Activated T-cell treated with anti-CD3 and anti-CD28 coated beads, Interleukin-2, amount 50 U/mL, for 24 hours (primary cell): Measurements from ENCODE around the gene CCDC88C.

ENCODE experiments used
- DNase-seq: peaks from one replicate; pipeline ENCODE4 v3.0.0-alpha.2; 2020
- H3K27ac Mint-ChIP-seq: 2 replicates; pipeline ENCODE4 v1.8.0; 2020; ENCODE audit warnings: mild to moderate bottlenecking, mixed read lengths
- H3K27me3 Mint-ChIP-seq: 2 replicates; pipeline ENCODE4 v1.8.0; 2020; ENCODE audit warnings: mixed read lengths
- H3K36me3 Mint-ChIP-seq: 2 replicates; pipeline ENCODE4 v1.8.0; 2020; ENCODE audit warnings: low read depth, mixed read lengths
- H3K4me1 Mint-ChIP-seq: 2 replicates; pipeline ENCODE4 v1.8.0; 2020; ENCODE audit warnings: low read depth, mixed read lengths
- H3K4me3 Mint-ChIP-seq: 2 replicates; pipeline ENCODE4 v1.8.0; 2020; ENCODE audit warnings: mild to moderate bottlenecking, moderate library complexity, mixed read lengths
- H3K9me3 Mint-ChIP-seq: 2 replicates; pipeline ENCODE4 v1.8.0; 2020; ENCODE audit warnings: mixed read lengths

Gene CCDC88C

GRCh38 chr14:91333650-91334039 lies 84.0 kb downstream of the CCDC88C start:
- no peak overlapping the region for H3K4me3 Mint-ChIP-seq

GRCh38 chr14:91332986-91333649 lies 84.5 kb downstream of the CCDC88C start:
- Mint-ChIP-seq H3K36me3 (peaks cover 95% of the 10 kb centered on the region), H3K27me3 (no peaks in the 10 kb centered on the region), H3K27ac (peak overlapping the region; percentile 77), H3K4me1 (peaks cover 72% of the 10 kb centered on the region), H3K9me3 (no peaks in the 10 kb centered on the region), H3K4me3 (no peak overlapping the region)
- DNase-seq: no peak

More at GRCh38 chr14:91333650-91334039, 84.0 kb downstream of the CCDC88C start:
- Mint-ChIP-seq H3K27ac (peak overlapping the region; percentile 63), H3K4me1 (peaks cover 68% of the 10 kb centered on the region), H3K27me3 (no peaks in the 10 kb centered on the region), H3K36me3 (peaks cover 96% of the 10 kb centered on the region), H3K9me3 (no peaks in the 10 kb centered on the region)
- DNase-seq: no peak

- H3K9me3 Mint-ChIP-seq: no peaks in the 10 kb centered on the region
- no peaks in the 10 kb centered on the region for H3K27me3 Mint-ChIP-seq
- peaks cover 95% of the 10 kb centered on the region for H3K36me3 Mint-ChIP-seq
- no peak for DNase-seq
- no peak overlapping the region for H3K4me3 Mint-ChIP-seq
- H3K27ac Mint-ChIP-seq: peak overlapping the region; percentile 77
- peaks cover 80% of the 10 kb centered on the region for H3K4me1 Mint-ChIP-seq
These were observed 85.2 kb downstream of the CCDC88C start for GRCh38 chr14:91332171-91332985.

GRCh38 chr14:91331721-91332120 lies 85.9 kb downstream of the CCDC88C start:
- Mint-ChIP-seq H3K36me3 (peaks cover 95% of the 10 kb centered on the region), H3K9me3 (no peaks in the 10 kb centered on the region), H3K27me3 (no peaks in the 10 kb centered on the region), H3K4me3 (no peak overlapping the region), H3K27ac (peak overlapping the region; percentile 98), H3K4me1 (peaks cover 86% of the 10 kb centered on the region)
- no peak for DNase-seq

- Mint-ChIP-seq H3K4me1 (peaks cover 93% of the 10 kb centered on the region), H3K36me3 (peaks cover 95% of the 10 kb centered on the region), H3K27ac (peak overlapping the region; percentile 98), H3K4me3 (no peak overlapping the region), H3K9me3 (no peaks in the 10 kb centered on the region), H3K27me3 (no peaks in the 10 kb centered on the region)
- DNase-seq: no peak
These were observed 86.8 kb downstream of the CCDC88C start for GRCh38 chr14:91330856-91331255.

- H3K4me1 Mint-ChIP-seq: peaks cover 93% of the 10 kb centered on the region
- H3K36me3 Mint-ChIP-seq: peaks cover 95% of the 10 kb centered on the region
- H3K9me3 Mint-ChIP-seq: no peaks in the 10 kb centered on the region
- H3K27me3 Mint-ChIP-seq: no peaks in the 10 kb centered on the region
- H3K27ac Mint-ChIP-seq: peak overlapping the region; percentile 98
- DNase-seq: no peak
- H3K4me3 Mint-ChIP-seq: no peak overlapping the region
These were observed 87.4 kb downstream of the CCDC88C start for GRCh38 chr14:91330096-91330696.

GRCh38 chr14:91329486-91330014 lies 88.1 kb downstream of the CCDC88C start:
- no peaks in the 10 kb centered on the region for H3K9me3 Mint-ChIP-seq
- peaks cover 95% of the 10 kb centered on the region for H3K36me3 Mint-ChIP-seq
- H3K27ac Mint-ChIP-seq: peak overlapping the region; percentile 98
- H3K4me3 Mint-ChIP-seq: no peak overlapping the region
- no peak for DNase-seq
- no peaks in the 10 kb centered on the region for H3K27me3 Mint-ChIP-seq
- H3K4me1 Mint-ChIP-seq: peaks cover 96% of the 10 kb centered on the region

- Mint-ChIP-seq H3K27me3 (no peaks in the 10 kb centered on the region), H3K9me3 (no peaks in the 10 kb centered on the region), H3K36me3 (peaks cover 94% of the 10 kb centered on the region), H3K4me1 (peaks cover 99% of the 10 kb centered on the region), H3K27ac (peak overlapping the region; percentile 98), H3K4me3 (no peak overlapping the region)
- DNase-seq: no peak
These were observed 89.1 kb downstream of the CCDC88C start for GRCh38 chr14:91328313-91329050.

- peaks cover 94% of the 10 kb centered on the region for H3K36me3 Mint-ChIP-seq
- H3K9me3 Mint-ChIP-seq: no peaks in the 10 kb centered on the region
- H3K27ac Mint-ChIP-seq: peak overlapping the region; percentile 98
- H3K4me1 Mint-ChIP-seq: peaks cover 99% of the 10 kb centered on the region
- no peak for DNase-seq
- H3K4me3 Mint-ChIP-seq: no peak overlapping the region
- no peaks in the 10 kb centered on the region for H3K27me3 Mint-ChIP-seq
These were observed 89.8 kb downstream of the CCDC88C start for GRCh38 chr14:91327661-91328312.

- Mint-ChIP-seq H3K4me3 (no peak overlapping the region), H3K27me3 (no peaks in the 10 kb centered on the region), H3K4me1 (peaks cover 99% of the 10 kb centered on the region), H3K36me3 (peaks cover 93% of the 10 kb centered on the region), H3K27ac (peak overlapping the region; percentile 98), H3K9me3 (no peaks in the 10 kb centered on the region)
- no peak for DNase-seq
These were observed 90.4 kb downstream of the CCDC88C start for GRCh38 chr14:91327250-91327595.

GRCh38 chr14:91326514-91327249 lies 90.9 kb downstream of the CCDC88C start:
- H3K9me3 Mint-ChIP-seq: no peaks in the 10 kb centered on the region
- peaks cover 95% of the 10 kb centered on the region for H3K36me3 Mint-ChIP-seq
- H3K4me1 Mint-ChIP-seq: peaks cover 99% of the 10 kb centered on the region
- peak overlapping the region; percentile 98 for H3K27ac Mint-ChIP-seq
- DNase-seq: no peak
- no peaks in the 10 kb centered on the region for H3K27me3 Mint-ChIP-seq
- no peak overlapping the region for H3K4me3 Mint-ChIP-seq

GRCh38 chr14:91324606-91325575 lies 92.7 kb downstream of the CCDC88C start:
- no peaks in the 10 kb centered on the region for H3K27me3 Mint-ChIP-seq
- DNase-seq: no peak
- peaks cover 88% of the 10 kb centered on the region for H3K4me1 Mint-ChIP-seq
- peak overlapping the region; percentile 98 for H3K27ac Mint-ChIP-seq
- peaks cover 97% of the 10 kb centered on the region for H3K36me3 Mint-ChIP-seq
- no peaks in the 10 kb centered on the region for H3K9me3 Mint-ChIP-seq
- H3K4me3 Mint-ChIP-seq: peak overlapping the region; percentile 79
